Ovary (tissue), 3 donors: ENCODE measurements around the gene SIK3.

ENCODE experiments used
- CTCF ChIP-seq, 3 donors: fragments of 450-650 bp in 2 of 3; fragments of 200-600 bp in 1 of 3; IDR thresholded peaks; one replicate each; pipeline versions ENCODE4 v1.5.1 to v1.8.0; 2016 to 2022; ENCODE audit warnings: antibody characterized with exemption in 3 of 3, mild to moderate bottlenecking in 1 of 3
- EP300 ChIP-seq: sonication (generic); formaldehyde crosslinking; IDR thresholded peaks from one replicate; pipeline ENCODE4 v1.6.1; 2017; ENCODE audit warnings: antibody characterized with exemption
- POLR2A ChIP-seq: fragments of 450-650 bp; IDR thresholded peaks from one replicate; pipeline ENCODE4 v1.6.1; 2017; ENCODE audit warnings: antibody characterized with exemption, mild to moderate bottlenecking, moderate library complexity
- donor health status: DM: no; HTN: no; CAD: no.

DNA sequence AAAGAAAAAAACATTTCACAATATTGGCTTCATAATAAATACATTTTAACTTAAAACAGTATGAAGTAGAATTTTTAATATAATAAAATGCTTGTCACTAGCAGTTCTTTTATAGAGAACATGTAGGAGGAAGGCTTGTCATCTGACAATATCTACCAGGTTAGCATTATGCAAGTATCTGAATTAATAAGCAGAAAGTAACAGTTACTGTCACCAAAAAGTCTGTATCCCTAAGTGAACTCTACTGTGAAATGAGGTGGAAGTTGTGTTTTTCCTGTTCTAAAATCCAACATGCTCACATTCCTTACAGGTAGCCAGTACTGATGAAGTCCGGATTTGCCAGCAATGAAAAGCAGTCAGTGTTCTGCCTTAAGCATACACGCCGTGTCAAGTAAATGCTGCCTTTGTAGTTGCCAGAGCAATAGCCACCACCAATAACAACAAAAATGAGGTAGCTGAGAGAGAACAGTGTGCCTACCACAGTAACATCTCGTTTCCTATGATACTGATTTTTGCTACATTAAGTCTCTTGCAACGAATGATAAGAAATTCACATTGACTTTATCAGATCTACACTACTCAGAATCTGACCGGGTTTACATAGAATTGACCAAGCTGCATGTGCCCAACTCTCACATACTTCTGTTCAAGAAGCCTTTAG lies 95.5 kb downstream of the SIK3 start:
- TF ChIP-seq CTCF (IDR thresholded peaks at IDR 0.05) (no peak), POLR2A (no peak), EP300 (no peak)
